Stimulated activated naive CD8-positive, alpha-beta T cell treated with anti-CD3 and anti-CD28 coated beads, Interleukin-15, Interleukin-2, amounts not matched to agents 100 ng/mL and 50 ng/mL, for 24 hours (primary cell): ENCODE measurements around the gene HOXB2.
"Not testable (repeated sequence)": the region's sequence is repeated elsewhere in the genome, so short reads cannot be mapped to it uniquely, and the experiment has no call there.

Source experiments
- H3K27ac Mint-ChIP-seq: one replicate; pipeline ENCODE4 v1.8.0; 2021; ENCODE audit warnings: mild to moderate bottlenecking, mixed read lengths
- H3K27me3 Mint-ChIP-seq: one replicate; pipeline ENCODE4 v1.8.0; 2021; ENCODE audit warnings: mixed read lengths
- H3K36me3 Mint-ChIP-seq: one replicate; pipeline ENCODE4 v1.8.0; 2021; ENCODE audit warnings: low read depth, mixed read lengths
- H3K4me1 Mint-ChIP-seq: one replicate; pipeline ENCODE4 v1.8.0; 2021; ENCODE audit warnings: low read depth, mixed read lengths
- H3K4me3 Mint-ChIP-seq: one replicate; pipeline ENCODE4 v1.8.0; 2021; ENCODE audit warnings: mild to moderate bottlenecking, mixed read lengths
- H3K9me3 Mint-ChIP-seq: one replicate; pipeline ENCODE4 v1.8.0; 2021; ENCODE audit warnings: mixed read lengths

The HOXB2 gene

GRCh38 chr17:48546137-48546923, 1.4 kb upstream of the HOXB2 start:
- Mint-ChIP-seq H3K4me3 (peak overlapping the region; percentile 51), H3K4me1 (peaks cover 53% of the 10 kb centered on the region), H3K36me3 (peaks cover 3% of the 10 kb centered on the region), H3K27me3 (peaks cover 12% of the 10 kb centered on the region), H3K27ac (peak overlapping the region; percentile 71), H3K9me3 (no peaks in the 10 kb centered on the region)

GRCh38 chr17:48545539-48545938, 630 bp upstream of the HOXB2 start:
- Mint-ChIP-seq H3K36me3 (peaks cover 3% of the 10 kb centered on the region), H3K27ac (peak overlapping the region; percentile 78), H3K4me1 (peaks cover 58% of the 10 kb centered on the region), H3K4me3 (peak overlapping the region; percentile 88), H3K27me3 (peaks cover 12% of the 10 kb centered on the region), H3K9me3 (no peaks in the 10 kb centered on the region)

- Mint-ChIP-seq H3K36me3 (peaks cover 3% of the 10 kb centered on the region), H3K4me1 (peaks cover 58% of the 10 kb centered on the region), H3K27me3 (peaks cover 12% of the 10 kb centered on the region), H3K27ac (peak overlapping the region; percentile 78), H3K9me3 (no peaks in the 10 kb centered on the region), H3K4me3 (peak overlapping the region; percentile 88)
Measured at GRCh38 chr17:48544349-48545021, 424 bp downstream of the HOXB2 start.

- peaks cover 58% of the 10 kb centered on the region for H3K4me1 Mint-ChIP-seq
- H3K4me3 Mint-ChIP-seq: peak overlapping the region; percentile 88
- H3K27ac Mint-ChIP-seq: peak overlapping the region; percentile 82
- no peaks in the 10 kb centered on the region for H3K9me3 Mint-ChIP-seq
- H3K36me3 Mint-ChIP-seq: peaks cover 3% of the 10 kb centered on the region
- peaks cover 12% of the 10 kb centered on the region for H3K27me3 Mint-ChIP-seq
Measured at GRCh38 chr17:48543854-48544348, 1.0 kb downstream of the HOXB2 start.

GRCh38 chr17:48543107-48543853, 1.6 kb downstream of the HOXB2 start:
- Mint-ChIP-seq H3K27me3 (peaks cover 12% of the 10 kb centered on the region), H3K36me3 (peaks cover 3% of the 10 kb centered on the region), H3K4me3 (peak overlapping the region; percentile 97), H3K9me3 (no peaks in the 10 kb centered on the region), H3K4me1 (peaks cover 54% of the 10 kb centered on the region), H3K27ac (peak overlapping the region; percentile 90)

- peaks cover 12% of the 10 kb centered on the region for H3K27me3 Mint-ChIP-seq
- no peaks in the 10 kb centered on the region for H3K9me3 Mint-ChIP-seq
- peak overlapping the region; percentile 97 for H3K4me3 Mint-ChIP-seq
- H3K4me1 Mint-ChIP-seq: peaks cover 48% of the 10 kb centered on the region
- peaks cover 3% of the 10 kb centered on the region for H3K36me3 Mint-ChIP-seq
- H3K27ac Mint-ChIP-seq: peak overlapping the region; percentile 90
Measured at GRCh38 chr17:48542698-48543106, 2.2 kb downstream of the HOXB2 start.

- Mint-ChIP-seq H3K4me3 (peak overlapping the region; percentile 97), H3K27me3 (peaks cover 12% of the 10 kb centered on the region)
Measured at GRCh38 chr17:48542114-48542656, 2.7 kb downstream of the HOXB2 start.

GRCh38 chr17:48541577-48542113, 3.3 kb downstream of the HOXB2 start:
- Mint-ChIP-seq H3K27me3 (peaks cover 13% of the 10 kb centered on the region), H3K36me3 (peaks cover 3% of the 10 kb centered on the region), H3K4me1 (peaks cover 39% of the 10 kb centered on the region), H3K27ac (peak overlapping the region; percentile 98), H3K9me3 (no peaks in the 10 kb centered on the region), H3K4me3 (peak overlapping the region; percentile 97)

More at GRCh38 chr17:48542114-48542656, 2.7 kb downstream of the HOXB2 start:
- peak overlapping the region; percentile 98 for H3K27ac Mint-ChIP-seq
- H3K9me3 Mint-ChIP-seq: no peaks in the 10 kb centered on the region
- peaks cover 43% of the 10 kb centered on the region for H3K4me1 Mint-ChIP-seq
- peaks cover 3% of the 10 kb centered on the region for H3K36me3 Mint-ChIP-seq

- peaks cover 34% of the 10 kb centered on the region for H3K4me1 Mint-ChIP-seq
- H3K4me3 Mint-ChIP-seq: peak overlapping the region; percentile 97
- no peaks in the 10 kb centered on the region for H3K9me3 Mint-ChIP-seq
- H3K27ac Mint-ChIP-seq: peak overlapping the region; percentile 98
- peaks cover 16% of the 10 kb centered on the region for H3K27me3 Mint-ChIP-seq
- peaks cover 3% of the 10 kb centered on the region for H3K36me3 Mint-ChIP-seq
Measured at GRCh38 chr17:48541036-48541576, 3.8 kb downstream of the HOXB2 start.

- Mint-ChIP-seq H3K27ac (peak overlapping the region; percentile 13), H3K4me1 (peaks cover 25% of the 10 kb centered on the region), H3K27me3 (peaks cover 11% of the 10 kb centered on the region), H3K4me3 (no peak overlapping the region), H3K36me3 (peaks cover 3% of the 10 kb centered on the region), H3K9me3 (no peaks in the 10 kb centered on the region)
Measured at GRCh38 chr17:48540213-48540612, 4.7 kb downstream of the HOXB2 start.

GRCh38 chr17:48539177-48539576, 5.7 kb downstream of the HOXB2 start:
- Mint-ChIP-seq H3K27me3 (peaks cover 11% of the 10 kb centered on the region), H3K9me3 (no peaks in the 10 kb centered on the region), H3K27ac (no peak overlapping the region), H3K4me1 (peaks cover 18% of the 10 kb centered on the region), H3K36me3 (peaks cover 3% of the 10 kb centered on the region), H3K4me3 (no peak overlapping the region)

GRCh38 chr17:48537316-48537715, 7.6 kb downstream of the HOXB2 start:
- H3K27ac Mint-ChIP-seq: no peak overlapping the region
- peaks cover 13% of the 10 kb centered on the region for H3K4me1 Mint-ChIP-seq
- H3K36me3 Mint-ChIP-seq: no peaks in the 10 kb centered on the region
- no peaks in the 10 kb centered on the region for H3K9me3 Mint-ChIP-seq
- H3K4me3 Mint-ChIP-seq: no peak overlapping the region
- H3K27me3 Mint-ChIP-seq: peaks cover 6% of the 10 kb centered on the region

- H3K4me3 Mint-ChIP-seq, H3K27me3 Mint-ChIP-seq, H3K27ac Mint-ChIP-seq, H3K9me3 Mint-ChIP-seq, H3K36me3 Mint-ChIP-seq, H3K4me1 Mint-ChIP-seq: not testable (repeated sequence)
Measured at GRCh38 chr17:48535793-48536559, 8.9 kb downstream of the HOXB2 start.
